WI38 (cell line): ENCODE results near the gene B4GALT6.

Experiments
- H3K4me3 ChIP-seq: 2 replicates; pipeline ENCODE4 v1.5.1; 2011; ENCODE audit warnings: low read depth, mild to moderate bottlenecking, control low read depth, low read length
- TF ChIP-seq, protein P1 (sequence below): IDR thresholded peaks from 2 replicates; pipeline ENCODE4 v1.5.1; 2012; ENCODE audit warnings: low read depth, mild to moderate bottlenecking, control low read depth, low read length

The B4GALT6 gene

DNA sequence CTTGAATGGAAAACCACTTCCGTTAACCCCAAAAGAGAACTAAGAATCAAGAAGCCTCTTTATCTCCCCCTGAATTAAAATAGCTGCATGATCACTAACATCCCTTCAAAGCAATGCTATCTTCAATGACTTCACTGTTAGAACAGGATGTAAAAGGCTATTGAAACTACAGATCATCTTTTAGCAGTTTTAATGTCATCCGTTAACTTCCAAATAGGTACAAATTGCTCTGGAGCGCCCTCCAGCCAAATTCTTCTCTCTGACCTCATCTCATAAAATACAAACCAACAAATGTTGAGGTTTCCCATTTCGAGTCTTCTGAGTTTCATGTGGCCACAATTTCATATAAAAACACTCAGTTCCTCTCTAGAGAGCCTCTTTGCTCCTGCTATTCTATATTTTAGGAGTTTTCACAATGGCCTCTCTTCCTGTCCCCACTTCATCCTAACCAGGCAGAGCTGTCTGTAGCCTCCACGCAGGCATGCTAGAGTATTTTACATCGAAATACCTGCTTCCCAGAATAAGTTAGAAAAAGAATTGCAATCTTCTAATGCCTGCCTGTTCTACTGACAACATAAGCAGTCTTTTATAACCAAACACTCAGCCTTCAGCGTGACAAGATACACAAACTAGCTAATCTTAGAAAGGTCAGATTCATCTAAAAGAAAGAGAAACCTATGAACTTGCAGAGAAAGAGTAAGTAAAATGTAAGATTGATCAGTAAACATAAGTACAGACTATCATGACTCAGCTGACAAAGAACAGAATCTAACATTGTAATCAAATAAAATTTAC is 37.9 kb downstream of the B4GALT6 start:
- no peak overlapping the region for H3K4me3 ChIP-seq
- TF ChIP-seq, protein P1, sequence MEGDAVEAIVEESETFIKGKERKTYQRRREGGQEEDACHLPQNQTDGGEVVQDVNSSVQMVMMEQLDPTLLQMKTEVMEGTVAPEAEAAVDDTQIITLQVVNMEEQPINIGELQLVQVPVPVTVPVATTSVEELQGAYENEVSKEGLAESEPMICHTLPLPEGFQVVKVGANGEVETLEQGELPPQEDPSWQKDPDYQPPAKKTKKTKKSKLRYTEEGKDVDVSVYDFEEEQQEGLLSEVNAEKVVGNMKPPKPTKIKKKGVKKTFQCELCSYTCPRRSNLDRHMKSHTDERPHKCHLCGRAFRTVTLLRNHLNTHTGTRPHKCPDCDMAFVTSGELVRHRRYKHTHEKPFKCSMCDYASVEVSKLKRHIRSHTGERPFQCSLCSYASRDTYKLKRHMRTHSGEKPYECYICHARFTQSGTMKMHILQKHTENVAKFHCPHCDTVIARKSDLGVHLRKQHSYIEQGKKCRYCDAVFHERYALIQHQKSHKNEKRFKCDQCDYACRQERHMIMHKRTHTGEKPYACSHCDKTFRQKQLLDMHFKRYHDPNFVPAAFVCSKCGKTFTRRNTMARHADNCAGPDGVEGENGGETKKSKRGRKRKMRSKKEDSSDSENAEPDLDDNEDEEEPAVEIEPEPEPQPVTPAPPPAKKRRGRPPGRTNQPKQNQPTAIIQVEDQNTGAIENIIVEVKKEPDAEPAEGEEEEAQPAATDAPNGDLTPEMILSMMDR, result no peak

GRCh38 chr18:31645411-31645810 is 39.0 kb downstream of the B4GALT6 start:
- H3K4me3 ChIP-seq, result no peak overlapping the region
- TF ChIP-seq, protein P1, result no peak

DNA sequence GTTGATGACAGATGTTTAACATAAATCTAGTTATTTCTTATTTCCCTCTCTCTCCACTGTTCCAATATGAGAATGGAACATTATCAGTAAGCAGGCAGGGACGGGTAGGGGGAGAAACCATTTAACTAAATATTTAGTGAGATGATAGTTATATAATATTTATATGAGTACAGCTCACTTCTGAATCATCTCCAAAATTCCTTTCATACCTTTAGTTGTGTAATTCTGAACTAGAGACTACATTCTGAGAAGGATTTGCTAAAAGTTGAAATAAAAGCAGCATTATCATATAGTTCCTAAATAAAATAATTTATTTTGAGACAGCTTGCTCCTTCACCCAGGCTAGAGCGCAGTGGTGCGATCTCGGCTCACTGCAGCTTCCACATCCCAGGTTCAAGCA is 41.4 kb downstream of the B4GALT6 start:
- TF ChIP-seq, protein P1, result no peak
- H3K4me3 ChIP-seq, result no peak overlapping the region

- H3K4me3 ChIP-seq, result no peak overlapping the region
- TF ChIP-seq, protein P1, result no peak
These were observed 46.9 kb downstream of the B4GALT6 start for GRCh38 chr18:31637445-31637844.

- H3K4me3 ChIP-seq, result no peak overlapping the region
These were observed 48.0 kb downstream of the B4GALT6 start for GRCh38 chr18:31636387-31636786.

DNA sequence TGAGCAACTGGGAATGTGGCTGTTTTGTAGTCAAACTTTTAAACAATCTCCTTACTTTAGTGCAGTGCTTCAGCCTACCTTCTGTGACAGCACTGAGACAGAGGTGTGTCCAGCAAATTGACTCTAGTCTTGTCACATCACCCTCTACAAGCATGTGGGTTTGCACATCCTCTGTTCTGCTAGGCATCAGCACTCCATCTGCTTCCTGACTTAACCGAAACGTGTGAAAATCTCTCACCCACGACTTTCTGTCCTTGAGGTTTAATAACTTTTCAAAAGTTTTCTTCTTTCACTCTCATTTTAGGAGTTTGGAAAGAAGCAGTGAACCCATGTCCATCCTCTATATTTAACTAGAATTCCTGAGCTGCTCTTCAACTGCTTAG is 50.1 kb downstream of the B4GALT6 start:
- no peak overlapping the region for H3K4me3 ChIP-seq
- TF ChIP-seq, protein P1, result no peak

More at GRCh38 chr18:31636387-31636786, 48.0 kb downstream of the B4GALT6 start:
- TF ChIP-seq, protein P1, result no peak
